ENCODE measurements around the gene EPHA7.

- TF ChIP-seq POLR2A (IDR thresholded peaks at IDR 0.05) = no peak
- TF ChIP-seq POLR2AphosphoS5 (IDR thresholded peaks at IDR 0.05) = no peak
- no peak for TF ChIP-seq CTCF (IDR thresholded peaks at IDR 0.05)
Observed at GRCh38 chr6:93394471-93394870, 24.9 kb downstream of the EPHA7 start.

Measured in breast epithelium (tissue), 3 donors.